Uterus (tissue), 2 donors: ENCODE measurements around the gene COL4A2.

Experiments used
- POLR2A ChIP-seq, 2 donors: fragments of 450-650 bp; IDR thresholded peaks; one replicate each; pipeline ENCODE4 v1.6.1; 2016; ENCODE audit warnings: antibody characterized with exemption in 2 of 2, mild to moderate bottlenecking in 1 of 2, moderate library complexity in 1 of 2
- TF ChIP-seq, protein P1 (sequence below), 4 experiments: fragments of 200-600 bp in 2 of 4; fragments of 450-650 bp in 2 of 4; sonication (generic) in 2 of 4; IDR thresholded peaks; one replicate each; pipeline ENCODE4 v1.5.1; 2016 to 2019; ENCODE audit warnings: antibody characterized with exemption in 4 of 4, mild to moderate bottlenecking in 2 of 4, moderate library complexity in 1 of 4

DNA sequence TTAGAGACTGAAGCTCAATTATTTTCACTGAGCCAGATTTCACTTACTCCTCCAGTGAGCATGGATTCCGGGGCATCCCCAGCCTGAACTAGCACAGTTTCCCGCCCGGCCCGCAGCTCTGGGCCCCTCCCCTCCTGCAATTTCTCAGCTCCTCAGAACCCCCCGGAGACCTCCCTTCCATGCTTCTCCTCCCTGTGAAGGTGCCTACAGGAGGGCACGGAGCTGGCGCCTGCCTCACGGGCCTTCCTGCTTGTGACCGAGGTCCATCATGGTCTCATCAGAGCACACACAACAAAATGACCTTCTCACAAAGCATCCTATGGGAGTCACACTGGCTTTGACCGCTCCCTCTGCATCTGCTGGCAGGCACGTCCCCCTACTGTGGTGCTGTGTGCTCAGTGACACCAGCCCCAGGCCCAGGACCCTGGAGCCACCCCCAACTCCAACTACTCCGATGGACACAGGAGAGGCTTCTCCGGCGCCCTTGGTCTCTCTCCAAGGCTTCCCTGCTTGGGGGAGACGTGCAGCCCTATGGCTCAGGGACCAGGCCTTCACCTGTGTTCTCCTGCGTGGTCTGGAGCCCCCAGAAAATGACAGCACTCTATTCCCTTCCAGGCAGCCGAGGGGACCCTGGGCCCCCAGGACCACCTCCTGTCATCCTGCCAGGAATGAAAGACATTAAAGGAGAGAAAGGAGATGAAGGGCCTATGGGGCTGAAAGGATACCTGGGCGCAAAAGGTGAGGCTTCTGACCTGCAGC, 177.4 kb downstream of the COL4A2 start:
- TF ChIP-seq POLR2A (IDR thresholded peaks at IDR 0.05): no peak
- TF ChIP-seq, protein P1, sequence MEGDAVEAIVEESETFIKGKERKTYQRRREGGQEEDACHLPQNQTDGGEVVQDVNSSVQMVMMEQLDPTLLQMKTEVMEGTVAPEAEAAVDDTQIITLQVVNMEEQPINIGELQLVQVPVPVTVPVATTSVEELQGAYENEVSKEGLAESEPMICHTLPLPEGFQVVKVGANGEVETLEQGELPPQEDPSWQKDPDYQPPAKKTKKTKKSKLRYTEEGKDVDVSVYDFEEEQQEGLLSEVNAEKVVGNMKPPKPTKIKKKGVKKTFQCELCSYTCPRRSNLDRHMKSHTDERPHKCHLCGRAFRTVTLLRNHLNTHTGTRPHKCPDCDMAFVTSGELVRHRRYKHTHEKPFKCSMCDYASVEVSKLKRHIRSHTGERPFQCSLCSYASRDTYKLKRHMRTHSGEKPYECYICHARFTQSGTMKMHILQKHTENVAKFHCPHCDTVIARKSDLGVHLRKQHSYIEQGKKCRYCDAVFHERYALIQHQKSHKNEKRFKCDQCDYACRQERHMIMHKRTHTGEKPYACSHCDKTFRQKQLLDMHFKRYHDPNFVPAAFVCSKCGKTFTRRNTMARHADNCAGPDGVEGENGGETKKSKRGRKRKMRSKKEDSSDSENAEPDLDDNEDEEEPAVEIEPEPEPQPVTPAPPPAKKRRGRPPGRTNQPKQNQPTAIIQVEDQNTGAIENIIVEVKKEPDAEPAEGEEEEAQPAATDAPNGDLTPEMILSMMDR (IDR thresholded peaks at IDR 0.05): no peak
